ENCODE data around the gene ADARB2. TPM values are rescaled to one million over a fixed set of nuclear protein-coding genes. Genes with fewer than 3 reads are reported as not detected.

The ADARB2 gene
- total and polyA plus RNA-seq, 2 experiments from 2014 or later = not detected

- Histone ChIP-seq H3K9me2 (ENCODE audit: insufficient read depth) (no peaks in the 10 kb centered on the region), H3K27me3 (replicated peaks; ENCODE audit: insufficient read depth) (no peaks in the 10 kb centered on the region), H3K9ac (no peak overlapping the region), H2AFZ (no peak overlapping the region), H3K4me2 (ENCODE audit: unreplicated experiment) (no peak overlapping the region), H3F3A (ENCODE audit: insufficient read depth) (no peaks in the 10 kb centered on the region), H3K79me2 (ENCODE audit: insufficient read depth) (no peaks in the 10 kb centered on the region), H4K20me1 (ENCODE audit: insufficient read depth) (no peaks in the 10 kb centered on the region), H3K4me3 (no peak overlapping the region), H3K9me3 (ENCODE audit: low read depth) (no peaks in the 10 kb centered on the region), H3K4me1 (ENCODE audit: insufficient read depth) (no peaks in the 10 kb centered on the region), H3K36me3 (ENCODE audit: low read depth) (no peaks in the 10 kb centered on the region), H3K27ac (no peak overlapping the region)
- in situ Hi-C loops (cut with MboI) = no loop called here
- TF ChIP-seq EZH2phosphoT487 (IDR thresholded peaks at IDR 0.05; ENCODE audit: insufficient read depth, low read depth) (no peak), EZH2 (IDR thresholded peaks at IDR 0.05; ENCODE audit: insufficient read depth, poor library complexity, severe bottlenecking) (no peak)
- DNase-seq = no peak
- WGBS, 2 experiments (ENCODE audit: low coverage in 1 of 2, low lambda C conversion rate in 2 of 2, missing lambda C conversion rate in 2 of 2) = 0% methylated on average over 1 of the region's 1 CpG
Measured at GRCh38 chr10:1597370-1598146, 139.8 kb downstream of the ADARB2 start.

GRCh38 chr10:1596482-1597099 is 140.7 kb downstream of the ADARB2 start:
- H2AFZ ChIP-seq = no peak overlapping the region
- no peaks in the 10 kb centered on the region for H3K79me2 ChIP-seq (ENCODE audit: insufficient read depth)
- no peak overlapping the region for H3K4me3 ChIP-seq
- no peak overlapping the region for H3K27ac ChIP-seq
- no peak for DNase-seq
- no peaks in the 10 kb centered on the region for H3K36me3 ChIP-seq (ENCODE audit: low read depth)
- H4K20me1 ChIP-seq (ENCODE audit: insufficient read depth) = no peaks in the 10 kb centered on the region
- 20 to 24% methylated on average over 18 of the region's 18 CpGs for WGBS, 2 experiments (ENCODE audit: low coverage in 1 of 2, low lambda C conversion rate in 2 of 2, missing lambda C conversion rate in 2 of 2)
- H3F3A ChIP-seq (ENCODE audit: insufficient read depth) = no peaks in the 10 kb centered on the region
- H3K9me3 ChIP-seq (ENCODE audit: low read depth) = no peaks in the 10 kb centered on the region
- no peak overlapping the region for H3K4me2 ChIP-seq (ENCODE audit: unreplicated experiment)
- no peaks in the 10 kb centered on the region for H3K9me2 ChIP-seq (ENCODE audit: insufficient read depth)
- no peak overlapping the region for H3K9ac ChIP-seq
- in situ Hi-C loops (cut with MboI) = no loop called here
- TF ChIP-seq EZH2phosphoT487 (IDR thresholded peaks at IDR 0.05; ENCODE audit: insufficient read depth, low read depth) = no peak
- no peak for TF ChIP-seq EZH2 (IDR thresholded peaks at IDR 0.05; ENCODE audit: insufficient read depth, poor library complexity, severe bottlenecking)
- no peaks in the 10 kb centered on the region for H3K27me3 ChIP-seq (replicated peaks; ENCODE audit: insufficient read depth)
- no peaks in the 10 kb centered on the region for H3K4me1 ChIP-seq (ENCODE audit: insufficient read depth)

- Histone ChIP-seq H3K4me2 (ENCODE audit: unreplicated experiment) (no peak overlapping the region), H3K27me3 (replicated peaks; ENCODE audit: insufficient read depth) (no peaks in the 10 kb centered on the region), H3F3A (ENCODE audit: insufficient read depth) (no peaks in the 10 kb centered on the region), H3K36me3 (ENCODE audit: low read depth) (no peaks in the 10 kb centered on the region), H3K4me3 (no peak overlapping the region), H3K79me2 (ENCODE audit: insufficient read depth) (no peaks in the 10 kb centered on the region), H3K9ac (no peak overlapping the region), H3K9me3 (ENCODE audit: low read depth) (no peaks in the 10 kb centered on the region), H3K9me2 (ENCODE audit: insufficient read depth) (no peaks in the 10 kb centered on the region), H2AFZ (no peak overlapping the region), H3K27ac (no peak overlapping the region), H4K20me1 (ENCODE audit: insufficient read depth) (no peaks in the 10 kb centered on the region), H3K4me1 (ENCODE audit: insufficient read depth) (no peaks in the 10 kb centered on the region)
- WGBS, 2 experiments (ENCODE audit: low coverage in 1 of 2, low lambda C conversion rate in 2 of 2, missing lambda C conversion rate in 2 of 2) = 46 to 54% methylated on average over 5 of the region's 5 CpGs
- no peak for DNase-seq
- TF ChIP-seq EZH2phosphoT487 (IDR thresholded peaks at IDR 0.05; ENCODE audit: insufficient read depth, low read depth) (no peak), EZH2 (IDR thresholded peaks at IDR 0.05; ENCODE audit: insufficient read depth, poor library complexity, severe bottlenecking) (no peak)
- in situ Hi-C loops (cut with MboI) = no loop called here
Measured at GRCh38 chr10:1595726-1596125, 141.6 kb downstream of the ADARB2 start.

GRCh38 chr10:1595242-1595600 is 142.1 kb downstream of the ADARB2 start:
- H3F3A ChIP-seq (ENCODE audit: insufficient read depth) = no peaks in the 10 kb centered on the region
- DNase-seq = no peak
- H3K79me2 ChIP-seq (ENCODE audit: insufficient read depth) = no peaks in the 10 kb centered on the region
- no peak overlapping the region for H3K4me3 ChIP-seq
- H3K27ac ChIP-seq = no peak overlapping the region
- H2AFZ ChIP-seq = no peak overlapping the region
- 20 to 42% methylated on average over 6 of the region's 6 CpGs for WGBS, 2 experiments (ENCODE audit: low coverage in 1 of 2, low lambda C conversion rate in 2 of 2, missing lambda C conversion rate in 2 of 2)
- H3K4me2 ChIP-seq (ENCODE audit: unreplicated experiment) = no peak overlapping the region
- H4K20me1 ChIP-seq (ENCODE audit: insufficient read depth) = no peaks in the 10 kb centered on the region
- no peaks in the 10 kb centered on the region for H3K9me3 ChIP-seq (ENCODE audit: low read depth)
- in situ Hi-C loops (cut with MboI) = no loop called here
- H3K27me3 ChIP-seq (replicated peaks; ENCODE audit: insufficient read depth) = no peaks in the 10 kb centered on the region
- H3K9me2 ChIP-seq (ENCODE audit: insufficient read depth) = no peaks in the 10 kb centered on the region
- no peaks in the 10 kb centered on the region for H3K36me3 ChIP-seq (ENCODE audit: low read depth)
- no peaks in the 10 kb centered on the region for H3K4me1 ChIP-seq (ENCODE audit: insufficient read depth)
- no peak overlapping the region for H3K9ac ChIP-seq
- TF ChIP-seq EZH2 (IDR thresholded peaks at IDR 0.05; ENCODE audit: insufficient read depth, poor library complexity, severe bottlenecking) (no peak), EZH2phosphoT487 (IDR thresholded peaks at IDR 0.05; ENCODE audit: insufficient read depth, low read depth) (no peak)
